ENCODE data around the gene ADGRG7.

The ADGRG7 gene

DNA sequence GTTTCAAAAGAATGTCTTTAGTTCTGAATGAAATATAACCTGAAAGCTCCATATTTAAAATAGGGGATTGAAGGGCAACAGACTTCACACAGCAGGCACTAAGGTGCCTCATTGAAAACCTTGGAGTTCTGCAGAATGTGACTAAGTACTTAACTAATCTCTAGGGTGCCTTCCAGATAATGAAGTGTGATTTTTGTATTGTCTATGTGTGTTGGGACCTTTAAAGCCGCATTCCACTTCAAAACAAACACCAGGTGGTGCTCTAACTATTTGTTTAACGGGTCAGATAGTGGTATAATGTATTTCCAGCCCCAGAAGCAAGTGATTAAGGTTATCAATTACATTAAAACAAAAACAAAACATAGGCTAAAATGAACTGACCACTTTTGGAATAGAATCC, 127.9 kb downstream of the ADGRG7 start:
- peaks cover 3% of the 10 kb centered on the region for H3K4me1 ChIP-seq (ENCODE audit: control insufficient read depth, insufficient read depth, low read length)
- H3K27me3 ChIP-seq (ENCODE audit: control insufficient read depth, insufficient read depth, low read length, poor library complexity, severe bottlenecking) = no peaks in the 10 kb centered on the region
- no peak overlapping the region for H3K4me3 ChIP-seq (ENCODE audit: insufficient read depth, low read depth, low read length)
- peaks cover 9% of the 10 kb centered on the region for H3K36me3 ChIP-seq (ENCODE audit: control insufficient read depth, insufficient read depth, low read length)
- H3K9me3 ChIP-seq (ENCODE audit: control insufficient read depth, low read length) = no peaks in the 10 kb centered on the region
- no peak overlapping the region for H3K27ac ChIP-seq (ENCODE audit: insufficient read depth, low read depth, low read length, poor library complexity, severe bottlenecking)
- 57% methylated on average over 2 of the region's 2 CpGs; no CpG with 5 or more reads in 1 of the 2 experiments for WGBS, 2 experiments

DNA sequence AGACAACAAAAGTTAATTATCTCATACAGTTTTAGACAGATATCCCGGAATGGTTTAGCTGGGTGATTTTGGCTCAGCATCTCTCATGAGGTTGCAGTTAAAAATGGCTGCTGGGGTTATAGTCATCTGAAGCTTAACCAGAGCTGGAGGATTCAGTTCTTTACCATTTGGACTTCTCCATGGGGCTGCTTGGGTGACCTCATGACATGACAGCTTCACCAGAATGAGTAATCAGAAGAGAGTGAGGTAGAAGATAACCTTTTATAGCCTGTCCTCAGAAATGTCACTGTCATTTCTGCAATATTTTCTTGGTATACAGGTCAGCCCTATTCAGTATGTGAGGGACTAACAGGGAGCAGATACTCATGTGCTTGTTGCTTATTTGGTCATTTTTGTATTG, 130.8 kb downstream of the ADGRG7 start:
- no peak overlapping the region for H3K27ac ChIP-seq (ENCODE audit: insufficient read depth, low read depth, low read length, poor library complexity, severe bottlenecking)
- WGBS, 2 experiments = 93 to 100% methylated on average over 1 of the region's 1 CpG
- peaks cover 3% of the 10 kb centered on the region for H3K4me1 ChIP-seq (ENCODE audit: control insufficient read depth, insufficient read depth, low read length)
- H3K27me3 ChIP-seq (ENCODE audit: control insufficient read depth, insufficient read depth, low read length, poor library complexity, severe bottlenecking) = no peaks in the 10 kb centered on the region
- no peaks in the 10 kb centered on the region for H3K9me3 ChIP-seq (ENCODE audit: control insufficient read depth, low read length)
- H3K4me3 ChIP-seq (ENCODE audit: insufficient read depth, low read depth, low read length) = no peak overlapping the region
- H3K36me3 ChIP-seq (ENCODE audit: control insufficient read depth, insufficient read depth, low read length) = peaks cover 9% of the 10 kb centered on the region

- WGBS, 2 experiments = 100% methylated on average over 3 of the region's 3 CpGs
- peaks cover 6% of the 10 kb centered on the region for H3K36me3 ChIP-seq (ENCODE audit: control insufficient read depth, insufficient read depth, low read length)
- no peak overlapping the region for H3K27ac ChIP-seq (ENCODE audit: insufficient read depth, low read depth, low read length, poor library complexity, severe bottlenecking)
- H3K4me3 ChIP-seq (ENCODE audit: insufficient read depth, low read depth, low read length) = no peak overlapping the region
- H3K27me3 ChIP-seq (ENCODE audit: control insufficient read depth, insufficient read depth, low read length, poor library complexity, severe bottlenecking) = no peaks in the 10 kb centered on the region
- H3K9me3 ChIP-seq (ENCODE audit: control insufficient read depth, low read length) = no peaks in the 10 kb centered on the region
- no peaks in the 10 kb centered on the region for H3K4me1 ChIP-seq (ENCODE audit: control insufficient read depth, insufficient read depth, low read length)
Measured at GRCh38 chr3:100743535-100743934, 134.1 kb downstream of the ADGRG7 start.

DNA sequence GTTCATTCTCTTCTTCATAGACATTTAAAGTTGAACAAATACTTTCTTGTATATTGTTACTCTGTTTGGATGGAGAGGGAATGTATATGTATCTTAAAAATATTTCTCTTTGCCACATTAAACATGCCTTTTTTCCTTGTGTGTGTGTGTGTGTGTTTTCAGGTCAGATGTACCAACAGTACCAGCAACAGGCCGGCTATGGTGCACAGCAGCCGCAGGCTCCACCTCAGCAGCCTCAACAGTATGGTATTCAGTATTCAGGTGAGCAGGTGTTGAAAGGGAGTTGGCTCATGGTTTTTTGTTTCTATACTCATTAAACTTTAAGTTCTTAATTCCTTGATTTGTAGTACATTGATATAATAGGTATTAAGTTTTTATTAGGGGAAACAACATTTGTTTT, 135.3 kb downstream of the ADGRG7 start:
- Histone ChIP-seq H3K36me3 (ENCODE audit: control insufficient read depth, insufficient read depth, low read length) (peaks cover 8% of the 10 kb centered on the region), H3K27ac (ENCODE audit: insufficient read depth, low read depth, low read length, poor library complexity, severe bottlenecking) (no peak overlapping the region), H3K4me1 (ENCODE audit: control insufficient read depth, insufficient read depth, low read length) (no peaks in the 10 kb centered on the region), H3K27me3 (ENCODE audit: control insufficient read depth, insufficient read depth, low read length, poor library complexity, severe bottlenecking) (no peaks in the 10 kb centered on the region), H3K9me3 (ENCODE audit: control insufficient read depth, low read length) (no peaks in the 10 kb centered on the region), H3K4me3 (ENCODE audit: insufficient read depth, low read depth, low read length) (no peak overlapping the region)
- WGBS, 2 experiments = 87 to 100% methylated on average over 2 of the region's 2 CpGs
